Astrocyte of the spinal cord (primary cell): Measurements from ENCODE around the gene SHISA7.
A peak's percentile ranks its signal among the peaks of the same experiment; 100 is the strongest.
"Not testable (repeated sequence)": the region's sequence is repeated elsewhere in the genome, so short reads cannot be mapped to it uniquely, and the experiment has no call there.

Source experiments
- DNase-seq: peaks from one replicate; pipeline ENCODE4 v3.0.0; 2011; ENCODE audit warnings: low read depth, low spot score
- H3K4me3 ChIP-seq: 2 replicates; pipeline ENCODE4 v1.5.1; 2011; ENCODE audit warnings: low read depth, mild to moderate bottlenecking, low read length, moderate library complexity
- CTCF ChIP-seq: IDR thresholded peaks from 2 replicates; pipeline ENCODE4 v1.5.1; 2012; ENCODE audit warnings: low read depth, mild to moderate bottlenecking, low read length, inconsistent platforms
- in situ Hi-C: cut with HindIII; loops from 2 replicates; pipeline ENCODE4 v1.10.0; 2017; ENCODE audit warnings: low sequenced_read_pairs

SHISA7 gene

DNA sequence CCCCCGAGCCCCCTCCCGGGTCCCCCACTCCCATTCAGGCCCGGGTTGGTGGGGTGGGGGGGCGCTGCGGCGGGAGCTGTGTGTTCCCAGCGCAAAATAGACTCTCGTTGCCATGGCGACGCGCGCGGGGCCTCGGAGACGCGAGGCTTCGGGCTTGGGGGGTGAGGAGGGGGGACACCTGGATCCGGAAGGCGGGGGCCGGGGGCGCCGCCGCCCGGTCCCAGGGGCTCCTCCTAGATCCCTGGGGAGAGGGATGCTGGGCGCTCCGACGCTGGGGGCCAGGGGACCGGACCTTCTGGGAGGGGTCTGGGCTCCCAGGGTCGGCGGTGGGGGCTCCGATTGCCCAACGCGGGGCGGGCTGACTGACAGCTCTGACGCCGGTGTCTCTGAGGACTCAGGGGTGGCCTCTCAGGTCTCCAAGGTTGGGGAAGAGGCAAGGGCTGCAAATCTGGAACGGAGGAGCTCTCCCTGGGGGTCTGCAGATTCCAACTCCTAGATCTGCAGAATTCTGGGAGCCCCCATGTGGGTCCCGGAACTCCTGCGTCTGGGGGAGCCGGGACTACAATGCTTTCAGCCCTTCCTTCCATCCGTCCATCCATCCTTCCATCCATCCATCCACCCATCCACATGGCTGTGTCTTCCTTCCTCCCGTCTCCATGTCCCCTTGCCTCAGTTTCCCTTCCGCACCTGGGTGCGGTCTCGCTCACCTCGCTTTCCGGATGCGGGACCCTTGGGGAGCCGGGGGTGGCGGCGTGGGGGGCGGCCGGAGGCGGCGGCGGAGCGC, 9.1 kb upstream of the SHISA7 start:
- DNase-seq: no peak
- TF ChIP-seq CTCF: no peak
- H3K4me3 ChIP-seq: no peak overlapping the region
- in situ Hi-C loops: no loop called here

DNA sequence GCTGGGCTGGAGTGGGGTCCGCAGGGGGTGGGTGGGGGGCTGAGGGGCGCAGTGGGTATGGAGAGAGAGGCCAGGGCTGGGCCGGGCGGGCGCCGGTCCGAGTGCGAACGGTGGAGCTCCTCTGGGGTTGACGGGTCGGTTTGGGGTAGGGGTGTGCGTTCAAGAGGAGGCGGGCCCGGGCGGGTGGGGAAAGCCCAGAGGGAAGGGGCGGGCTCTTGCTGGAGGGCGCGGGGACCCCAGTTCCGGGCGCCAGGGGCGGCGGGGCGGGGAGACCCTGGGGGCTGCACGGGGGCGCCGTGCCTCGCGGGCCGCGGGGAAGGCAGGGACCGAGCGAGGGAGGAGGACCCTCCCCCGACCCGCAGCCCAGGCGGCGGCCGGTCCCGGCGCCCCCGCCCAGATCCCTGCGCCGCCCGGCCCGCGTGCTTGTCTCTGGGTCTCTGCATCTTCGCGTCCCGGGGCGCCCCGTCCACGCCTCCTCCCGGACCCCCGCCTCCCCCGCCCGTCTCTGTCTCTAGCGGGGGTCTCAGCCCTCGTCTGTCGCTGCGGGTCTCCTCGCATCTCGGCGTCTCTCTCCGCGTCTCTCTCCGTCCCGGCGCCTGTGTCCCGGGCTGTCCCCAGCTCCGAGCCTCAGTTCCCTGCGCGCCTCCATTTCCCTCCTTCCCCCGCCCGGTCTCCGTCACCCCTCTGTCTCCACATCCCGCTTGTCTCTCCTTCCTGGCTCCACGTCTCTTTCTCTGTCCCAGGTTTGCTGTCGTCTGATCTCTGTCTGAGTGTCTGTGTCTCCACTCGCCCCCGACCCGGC, 8.3 kb upstream of the SHISA7 start:
- no peak for TF ChIP-seq CTCF
- in situ Hi-C loops: no loop called here
- H3K4me3 ChIP-seq: no peak overlapping the region
- no peak for DNase-seq

DNA sequence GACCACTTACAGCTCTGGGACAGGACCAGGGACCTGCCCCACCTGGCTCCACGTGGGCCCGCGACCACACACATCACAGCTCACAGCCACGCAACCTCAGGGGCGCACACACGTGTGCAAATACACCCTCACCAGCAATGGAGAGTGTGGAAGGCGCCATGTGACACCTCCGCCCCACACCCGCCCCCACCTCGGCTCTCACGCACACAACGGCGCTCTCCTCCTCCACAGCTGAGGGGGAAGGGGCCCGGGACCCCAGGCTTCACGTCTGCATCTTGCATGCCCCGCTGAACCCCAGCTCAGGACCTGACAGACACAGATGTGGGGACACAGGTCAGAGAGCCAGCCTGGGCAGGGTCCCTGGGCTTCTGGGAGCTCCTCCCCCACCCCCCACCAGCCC, 6.4 kb upstream of the SHISA7 start:
- in situ Hi-C loops: no loop called here
- DNase-seq: no peak
- no peak overlapping the region for H3K4me3 ChIP-seq

DNA sequence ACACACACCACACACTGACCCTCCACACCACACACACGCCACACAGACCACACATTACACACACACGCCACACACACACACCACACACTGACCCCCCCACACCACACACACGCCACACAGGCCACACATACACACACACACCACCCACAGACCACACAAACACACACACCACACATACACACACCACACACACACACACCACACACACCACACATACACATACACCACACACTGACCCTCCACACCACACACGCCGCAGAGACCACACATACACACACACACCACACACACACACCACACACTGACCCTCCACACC, 5.0 kb upstream of the SHISA7 start:
- DNase-seq, H3K4me3 ChIP-seq, in situ Hi-C loops: not testable (repeated sequence)

More for the DNA sequence above, 6.4 kb upstream of the SHISA7 start:
- TF ChIP-seq CTCF: no peak

GRCh38 chr19:55447421-55448174, 4.5 kb upstream of the SHISA7 start:
- no peak for TF ChIP-seq CTCF
- no peak overlapping the region for H3K4me3 ChIP-seq
- in situ Hi-C loops: no loop called here
- DNase-seq: peak; percentile 9

DNA sequence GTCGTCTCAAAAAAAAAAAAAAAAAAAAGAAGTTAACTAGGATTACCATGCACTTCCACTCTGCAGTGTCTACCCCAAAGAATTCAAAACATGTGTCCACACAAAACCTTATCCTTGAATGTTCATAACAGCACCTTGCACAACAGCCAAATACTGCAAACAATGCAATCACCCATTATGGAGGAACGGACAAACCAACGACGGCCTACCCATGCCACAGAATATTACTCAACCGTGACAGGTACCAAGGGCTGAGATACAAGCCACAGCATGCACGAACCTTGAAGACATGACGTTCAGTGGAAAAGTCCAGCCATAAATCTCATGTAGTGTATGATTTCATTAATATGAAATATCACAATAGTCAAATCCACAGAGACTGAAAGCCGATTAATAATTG, 3.0 kb upstream of the SHISA7 start:
- H3K4me3 ChIP-seq: no peak overlapping the region
- TF ChIP-seq CTCF: no peak
- in situ Hi-C loops: no loop called here
- DNase-seq: no peak
